GM19043 (cell line): ENCODE data around the gene RFX7.
"Not testable (repeated sequence)": the region's sequence is repeated elsewhere in the genome, so short reads cannot be mapped to it uniquely, and the experiment has no call there.

Experiments
- ATAC-seq: cut with Tn5 transposase; IDR thresholded peaks from one replicate; pipeline ENCODE4 v1.9.1; 2021; ENCODE audit warnings: low read depth; ENCODE audit not compliant: unreplicated experiment

RFX7 gene

GRCh38 chr15:56243163-56244037, at the start of gene RFX7:
Gene RFX7 (minus strand): TSS chr15:56243879. CDS start chr15:56243285, 594 bp downstream.
- peak; percentile 42 for ATAC-seq

DNA sequence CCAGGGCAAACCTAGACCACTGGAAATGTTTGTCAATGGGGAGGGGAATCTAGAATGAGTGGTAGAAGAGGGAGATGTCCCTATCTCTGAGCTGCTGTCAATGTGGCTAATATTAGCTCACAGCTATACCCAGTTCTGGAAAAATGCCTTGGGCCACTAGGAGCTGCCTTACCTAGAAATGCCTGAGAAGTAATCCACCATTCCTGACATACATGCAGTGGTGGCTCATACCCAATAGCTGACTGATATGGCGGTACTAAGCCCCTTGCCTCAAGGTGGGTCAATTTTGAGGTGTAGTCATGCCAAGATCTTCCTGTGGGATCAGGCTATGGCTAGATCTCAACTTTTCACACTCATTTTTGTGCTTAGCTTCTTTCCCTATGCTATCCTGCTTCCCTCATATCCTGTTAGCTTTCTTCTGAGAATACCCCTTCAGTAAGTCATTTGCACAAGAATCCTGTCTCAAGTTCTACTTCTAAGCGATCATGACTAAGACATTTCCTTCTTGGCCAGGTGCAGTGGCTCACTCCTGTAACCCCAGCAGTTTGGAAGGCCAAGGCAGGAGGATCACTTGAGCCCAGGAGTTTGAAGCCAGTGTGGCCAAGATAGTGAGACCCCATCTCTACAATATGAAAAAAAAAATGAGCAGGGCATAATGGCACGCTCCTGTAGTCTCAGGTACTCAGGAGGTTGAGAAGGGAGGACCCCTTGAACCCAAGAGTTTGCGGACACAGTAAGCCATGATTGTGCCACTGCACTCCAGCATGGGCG, 49.1 kb upstream of the RFX7 start:
- ATAC-seq, result no peak

- no peak for ATAC-seq
Measured at GRCh38 chr15:56291741-56292140, 48.1 kb upstream of the RFX7 start.

DNA sequence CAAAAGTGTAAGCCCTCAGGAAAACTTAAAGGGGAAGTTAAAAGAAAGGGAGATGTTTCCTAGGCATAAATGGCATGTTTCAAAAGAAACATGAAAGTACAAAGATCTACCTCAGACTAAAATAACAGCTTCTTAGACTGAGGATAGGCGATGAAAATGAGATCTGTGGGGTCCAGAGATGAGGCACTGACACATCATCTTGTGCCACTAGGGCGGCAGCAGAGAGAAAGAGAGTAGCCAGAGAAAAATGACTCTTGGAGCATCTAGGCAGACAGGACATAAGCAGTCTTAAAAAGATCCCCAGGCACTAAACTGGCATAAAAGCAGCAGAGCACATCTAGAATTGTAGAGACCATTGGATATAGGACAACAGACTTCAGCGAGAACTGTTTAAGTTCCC, 42.5 kb upstream of the RFX7 start:
- no peak for ATAC-seq

- ATAC-seq, result no peak
Measured at GRCh38 chr15:56281145-56281544, 37.5 kb upstream of the RFX7 start.

GRCh38 chr15:56273724-56274123, 30.0 kb upstream of the RFX7 start:
- no peak for ATAC-seq

- ATAC-seq, result no peak
Measured at GRCh38 chr15:56272454-56272853, 28.8 kb upstream of the RFX7 start.

DNA sequence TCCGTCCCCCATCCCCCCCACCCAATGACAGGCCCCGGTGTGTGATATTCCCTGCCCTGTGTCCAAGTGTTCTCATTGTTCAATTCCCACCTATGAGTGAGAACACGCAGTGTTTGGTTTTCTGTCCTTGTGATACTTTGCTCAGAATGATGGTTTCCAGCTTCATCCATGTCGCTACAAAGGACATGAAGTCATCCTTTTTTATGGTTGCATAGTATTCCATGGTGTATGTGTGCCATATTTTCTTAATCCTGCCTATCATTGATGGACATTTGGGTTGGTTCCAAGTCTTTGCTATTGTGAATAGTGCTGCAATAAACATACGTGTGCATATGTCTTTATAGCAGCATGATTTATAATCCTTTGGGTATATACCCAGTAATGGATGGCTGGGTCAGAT, 22.8 kb upstream of the RFX7 start:
- ATAC-seq, result not testable (repeated sequence)

GRCh38 chr15:56261854-56262509, 18.3 kb upstream of the RFX7 start:
- ATAC-seq, result no peak

DNA sequence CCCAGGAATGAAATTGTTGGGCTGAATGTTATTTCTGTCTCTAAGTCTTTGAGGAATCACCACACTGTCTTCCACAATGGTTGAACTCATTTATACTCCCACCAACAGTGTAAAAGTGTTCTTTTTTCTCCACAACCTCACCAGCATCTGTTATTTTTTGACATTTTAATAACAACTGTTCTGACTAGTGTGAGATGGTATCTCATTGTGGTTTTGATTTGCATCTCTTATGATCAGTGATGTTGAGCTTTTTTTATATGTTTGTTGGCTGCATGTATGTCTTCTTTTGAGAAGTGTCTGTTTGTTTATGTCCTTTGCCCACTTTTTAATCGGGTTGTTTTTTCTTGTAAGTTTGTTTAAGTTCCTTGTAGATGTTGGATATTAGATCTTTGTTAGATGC, 13.6 kb upstream of the RFX7 start:
- ATAC-seq, result not testable (repeated sequence)

DNA sequence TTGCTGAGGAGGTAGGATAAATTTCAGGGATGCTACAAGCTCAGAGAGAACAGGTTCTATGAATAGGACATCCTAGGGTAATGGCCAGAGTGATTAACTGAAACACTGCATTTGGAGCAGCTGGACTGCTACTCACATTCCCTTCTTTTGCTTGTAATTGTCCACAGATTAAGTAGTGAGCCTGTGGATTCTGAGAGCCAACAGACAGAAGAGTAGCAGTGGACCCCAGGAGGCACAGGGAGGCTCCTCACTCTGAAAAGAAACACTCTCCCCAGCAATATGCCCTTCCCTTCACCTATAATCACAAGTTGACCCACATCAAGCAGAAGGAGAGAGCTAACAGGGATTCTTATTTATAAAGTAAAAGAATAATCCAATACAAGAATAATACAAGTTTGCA, 10.6 kb upstream of the RFX7 start:
- ATAC-seq, result no peak

- ATAC-seq, result no peak
Measured at GRCh38 chr15:56252386-56252785, 8.7 kb upstream of the RFX7 start.

- ATAC-seq, result no peak
Measured at GRCh38 chr15:56251315-56252095, 7.8 kb upstream of the RFX7 start.

- ATAC-seq, result no peak
Measured at GRCh38 chr15:56250626-56251025, 6.9 kb upstream of the RFX7 start.

DNA sequence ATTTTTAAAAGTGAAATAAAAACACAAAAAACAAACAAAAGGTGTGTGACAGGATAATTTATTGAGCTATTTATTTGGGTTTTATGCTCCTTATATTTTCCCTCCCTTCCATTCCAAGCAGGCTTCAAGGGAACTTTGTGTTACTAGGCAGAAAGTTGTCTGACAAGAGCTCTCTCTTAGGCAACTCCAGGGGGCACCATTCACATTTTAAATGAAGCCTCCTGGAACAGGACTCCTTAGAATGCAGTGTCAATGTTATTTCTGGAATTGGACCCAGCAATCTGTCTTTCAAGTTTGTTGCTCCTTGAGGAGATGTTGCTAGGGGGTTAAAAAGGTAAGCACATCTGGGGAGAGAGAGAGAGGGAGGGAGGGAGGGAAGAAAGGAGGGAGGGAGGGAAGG, 5.4 kb upstream of the RFX7 start:
- no peak for ATAC-seq

- ATAC-seq, result no peak
Measured at GRCh38 chr15:56248311-56248992, 4.8 kb upstream of the RFX7 start.

DNA sequence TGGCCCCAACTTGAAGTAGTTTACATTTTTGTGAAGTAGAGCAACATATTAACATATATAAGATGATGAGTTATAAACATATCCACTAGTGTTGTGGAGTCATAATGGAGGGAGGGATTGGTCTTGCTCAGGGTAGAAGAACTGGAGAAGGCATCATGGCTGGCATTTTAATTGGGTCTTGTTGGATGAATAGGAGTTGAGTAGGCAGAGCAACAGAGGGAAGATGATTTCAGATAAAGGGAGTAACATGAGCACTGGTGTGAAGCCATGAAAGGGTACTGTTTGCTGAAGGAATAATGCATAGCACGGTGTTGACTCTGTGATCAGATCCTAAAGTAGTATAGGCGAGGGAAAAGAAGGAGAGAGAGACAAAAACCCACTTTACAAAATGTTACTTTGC, 3.6 kb upstream of the RFX7 start:
- no peak for ATAC-seq

GRCh38 chr15:56245871-56246814, 2.5 kb upstream of the RFX7 start:
- peak; percentile 59 for ATAC-seq
